Measurements from ENCODE around the gene NPFFR1.
A peak's percentile ranks its signal among the peaks of the same experiment; 100 is the strongest.

NPFFR1 gene

DNA sequence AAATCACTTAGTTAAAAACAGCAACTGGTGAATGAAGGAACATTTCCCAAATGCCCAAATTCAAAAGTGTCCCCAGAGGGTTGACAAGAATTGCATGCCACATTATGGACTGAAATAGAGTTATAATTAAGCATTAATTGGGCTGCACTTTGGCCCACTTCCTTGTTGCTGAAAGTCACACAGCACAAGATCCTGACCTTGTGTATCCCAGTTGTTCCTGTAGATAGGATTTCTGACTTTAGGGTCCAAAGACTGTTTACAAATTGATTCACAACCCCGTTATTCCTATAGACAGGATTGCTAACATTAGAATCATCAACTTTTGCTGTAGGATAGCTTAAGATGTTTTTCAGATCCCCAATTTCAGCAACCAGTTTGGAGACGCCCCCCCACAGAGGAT lies 31.5 kb upstream of the NPFFR1 start:
- no peak for DNase-seq

DNA sequence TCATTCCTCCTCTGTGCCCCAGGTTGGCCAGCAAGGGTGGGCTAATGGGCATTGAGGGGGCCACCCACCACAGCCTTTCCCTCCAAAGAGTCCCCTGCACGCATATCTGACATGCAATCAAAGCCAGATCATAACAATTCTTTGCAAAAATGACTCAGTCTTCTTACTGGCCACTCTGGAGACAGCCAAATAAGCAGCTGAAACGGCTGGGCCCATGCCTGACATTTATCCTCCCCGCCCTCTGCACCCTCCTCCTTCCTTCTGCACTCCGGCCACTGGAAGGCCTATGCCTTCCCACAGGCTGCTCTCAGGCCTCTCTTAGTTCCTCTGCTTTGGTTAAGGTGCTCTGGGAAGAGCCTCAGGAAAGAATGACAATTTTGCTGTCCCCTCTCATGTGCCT lies 29.2 kb upstream of the NPFFR1 start:
- no peak for DNase-seq

DNA sequence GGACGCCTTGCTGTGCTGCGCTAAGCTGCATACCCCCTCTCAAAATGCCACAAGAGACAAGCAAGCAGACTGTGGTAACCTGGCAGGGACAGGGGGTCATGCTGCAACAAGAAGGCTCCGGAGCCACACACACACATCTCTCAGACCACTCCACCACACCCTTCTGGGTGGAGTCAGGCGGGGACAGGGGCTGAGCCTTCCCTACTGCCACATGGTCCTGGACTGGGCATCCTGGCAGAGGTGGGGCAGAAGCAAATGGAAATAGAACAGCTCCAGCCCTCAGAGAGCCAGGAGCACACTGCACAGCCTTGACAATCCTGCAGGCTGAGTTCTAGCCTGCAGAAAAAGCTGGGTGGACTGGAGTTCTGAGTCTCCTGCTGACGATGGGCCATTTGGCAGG lies 28.4 kb upstream of the NPFFR1 start:
- DNase-seq: no peak

DNA sequence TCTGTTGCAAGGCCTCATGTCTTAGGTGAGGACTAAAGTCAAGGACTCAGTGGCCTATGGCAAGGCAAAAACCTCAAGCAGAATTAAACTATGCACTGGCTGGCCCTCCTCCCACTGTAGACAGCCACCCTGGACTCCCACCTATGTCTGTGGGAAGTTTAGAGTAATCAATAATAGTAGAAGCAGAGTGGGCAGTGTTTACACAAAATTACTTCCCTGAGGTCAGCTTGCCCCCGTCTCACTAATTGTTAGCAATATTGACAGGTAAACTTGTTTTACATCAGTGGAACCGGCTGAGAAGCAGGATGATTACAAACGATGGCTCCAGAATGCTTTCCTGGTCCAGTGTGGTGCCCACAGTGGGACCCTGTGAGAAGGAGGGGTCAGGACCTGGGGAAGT lies 27.9 kb upstream of the NPFFR1 start:
- no peak for DNase-seq

DNA sequence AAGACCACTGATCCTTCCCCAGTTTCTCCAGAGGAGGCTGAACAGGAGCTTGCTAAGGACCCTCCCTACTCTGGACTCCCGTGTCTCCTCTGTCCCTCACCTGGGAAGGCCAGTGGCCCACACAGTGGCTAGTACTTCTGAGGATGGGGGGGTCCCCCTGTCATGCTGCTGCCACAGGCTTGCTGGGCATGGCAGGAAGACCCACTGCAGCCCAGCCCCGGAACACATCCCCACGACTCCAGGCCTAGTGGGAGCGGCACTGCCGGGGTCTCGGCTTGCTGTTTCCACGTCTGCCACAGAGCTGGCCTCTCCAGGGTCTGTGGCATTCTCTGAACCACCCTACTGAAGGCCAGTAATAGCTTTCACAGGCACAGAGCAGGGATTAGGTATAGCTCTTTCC lies 25.9 kb upstream of the NPFFR1 start:
- no peak for DNase-seq

DNA sequence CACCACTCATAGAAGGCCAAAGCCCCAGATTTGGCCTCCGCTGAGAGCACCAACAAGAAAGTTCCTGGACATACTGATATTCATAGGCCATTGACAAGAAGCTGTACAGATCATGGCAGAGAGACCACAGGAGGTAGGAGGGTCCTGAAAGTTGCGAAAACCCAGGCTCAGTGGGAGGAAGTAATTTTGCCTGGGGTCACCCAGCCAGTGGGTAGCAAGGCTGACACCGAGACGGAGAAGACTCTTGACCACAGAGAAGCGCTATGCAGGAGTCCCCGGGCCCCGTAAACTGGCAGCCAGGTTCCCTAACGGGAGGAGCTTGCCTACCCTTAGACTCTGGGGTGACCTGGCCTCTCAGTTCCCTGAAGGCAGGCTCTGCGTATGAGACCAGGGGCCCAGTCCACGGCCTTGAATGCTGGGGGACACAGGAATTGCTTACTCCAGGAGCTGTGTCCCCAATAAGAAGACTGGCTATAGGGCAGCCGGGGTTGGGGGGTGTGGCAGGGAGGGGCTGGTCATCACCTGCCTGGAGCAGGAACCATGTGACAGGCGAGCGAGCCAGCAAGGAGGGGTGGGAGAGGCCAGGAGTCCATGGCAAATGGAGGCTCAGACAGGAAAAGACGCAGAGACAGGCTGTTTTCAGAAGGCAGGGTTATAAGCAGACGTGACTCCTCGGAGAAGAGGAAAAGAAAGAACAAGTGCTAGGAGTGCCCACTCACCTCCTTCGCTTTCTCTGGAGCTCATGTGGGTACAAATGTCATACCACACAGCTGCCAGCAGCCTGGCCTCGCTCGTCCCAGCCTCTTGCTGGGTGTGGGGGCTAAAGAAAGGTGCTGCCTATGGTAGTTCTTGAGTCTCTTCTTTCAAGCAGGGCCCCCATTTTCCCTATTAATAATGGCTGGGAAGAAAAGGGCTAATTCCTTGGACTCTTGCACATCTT lies 24.6 kb upstream of the NPFFR1 start:
- DNase-seq: no peak

DNA sequence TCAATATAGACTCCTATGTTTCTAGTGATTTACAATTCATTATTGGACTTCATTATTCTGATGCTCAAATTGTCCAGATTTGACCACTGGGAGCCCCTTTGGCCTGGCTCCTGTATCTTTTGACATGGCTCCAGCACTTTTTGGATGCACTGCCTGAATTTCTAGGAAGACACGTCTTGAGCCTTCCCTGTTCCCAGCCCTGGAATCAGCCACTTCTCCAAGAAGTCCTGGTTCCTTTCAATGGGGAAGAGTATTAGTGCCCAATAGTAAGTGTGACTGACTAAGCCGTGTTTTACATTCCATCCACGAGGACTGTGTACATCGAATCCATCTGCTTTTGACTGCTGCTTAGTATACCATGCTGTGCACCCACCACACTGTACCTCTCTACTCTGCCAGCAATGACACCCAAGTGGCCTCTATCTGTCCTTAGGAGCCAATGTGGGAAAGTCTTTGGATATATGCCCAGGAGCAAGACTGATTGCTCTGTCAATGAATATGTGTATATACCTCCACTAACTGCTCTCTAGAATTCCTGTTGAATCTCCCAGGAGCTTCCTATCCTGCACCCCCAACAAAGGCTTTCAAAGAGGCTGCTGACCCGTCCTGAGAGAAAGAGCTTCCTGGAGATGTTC lies 23.2 kb upstream of the NPFFR1 start:
- no peak for DNase-seq

DNA sequence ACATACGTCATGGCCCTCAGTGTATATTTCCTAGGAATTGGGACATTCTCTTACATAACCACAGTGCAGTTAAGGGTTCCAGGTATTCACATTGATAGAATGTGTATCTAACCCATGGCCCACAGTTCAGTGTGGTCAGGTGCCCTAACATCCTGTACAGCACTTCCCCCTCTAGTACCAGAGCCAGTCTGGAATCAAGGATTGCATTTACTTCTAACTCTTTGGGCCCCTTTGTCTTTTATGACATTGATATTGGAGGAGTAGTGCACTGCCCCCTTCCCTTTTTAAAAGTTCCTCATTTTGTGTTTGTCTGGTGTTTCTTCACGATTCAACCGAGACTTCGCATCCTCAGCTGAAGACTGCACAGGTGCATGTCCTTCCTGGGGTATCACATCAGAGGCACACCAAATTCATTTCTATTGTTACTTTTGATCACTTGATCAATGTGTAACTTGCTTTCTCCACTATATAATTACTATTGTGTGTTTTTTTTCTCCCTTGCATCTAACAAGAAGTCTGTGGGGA lies 22.4 kb upstream of the NPFFR1 start:
- DNase-seq: no peak

DNA sequence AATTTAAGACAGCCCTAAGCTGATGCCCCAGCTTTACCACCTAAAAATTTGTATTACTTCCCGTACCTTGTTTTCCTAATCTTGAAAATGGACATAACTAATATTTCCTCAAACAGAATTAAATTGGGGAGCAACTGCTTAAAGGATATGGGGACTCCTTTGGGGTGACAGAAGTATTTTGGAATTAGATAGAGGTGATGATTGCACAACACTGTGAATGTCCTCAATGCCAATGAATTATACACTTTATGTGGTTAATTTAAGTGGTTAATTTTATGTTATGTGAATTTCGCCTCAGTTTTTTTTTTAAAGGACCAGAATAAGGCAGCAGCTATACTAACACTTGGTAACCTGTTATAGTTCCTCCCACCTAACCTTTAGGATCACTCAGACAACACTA lies 19.9 kb upstream of the NPFFR1 start:
- DNase-seq: no peak

DNA sequence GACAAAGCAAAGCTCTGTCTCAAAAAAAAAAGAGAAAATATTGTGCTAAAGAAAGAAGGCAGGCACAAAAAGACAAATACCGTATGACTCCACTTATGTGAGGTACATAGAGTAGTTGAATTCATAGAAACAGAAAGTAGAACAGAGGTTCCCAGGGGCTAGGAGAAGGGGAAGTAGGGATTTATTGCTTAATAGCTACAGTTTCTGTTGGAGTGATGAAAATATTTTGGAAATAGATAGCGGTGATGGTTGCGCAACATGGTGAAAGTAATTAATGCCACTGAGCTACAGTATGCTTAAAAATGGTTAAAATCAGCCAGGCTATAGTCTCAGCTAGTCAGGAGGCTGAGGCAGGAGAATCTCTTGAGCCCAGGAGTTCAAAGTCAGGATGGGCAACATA lies 18.5 kb upstream of the NPFFR1 start:
- DNase-seq: no peak

DNA sequence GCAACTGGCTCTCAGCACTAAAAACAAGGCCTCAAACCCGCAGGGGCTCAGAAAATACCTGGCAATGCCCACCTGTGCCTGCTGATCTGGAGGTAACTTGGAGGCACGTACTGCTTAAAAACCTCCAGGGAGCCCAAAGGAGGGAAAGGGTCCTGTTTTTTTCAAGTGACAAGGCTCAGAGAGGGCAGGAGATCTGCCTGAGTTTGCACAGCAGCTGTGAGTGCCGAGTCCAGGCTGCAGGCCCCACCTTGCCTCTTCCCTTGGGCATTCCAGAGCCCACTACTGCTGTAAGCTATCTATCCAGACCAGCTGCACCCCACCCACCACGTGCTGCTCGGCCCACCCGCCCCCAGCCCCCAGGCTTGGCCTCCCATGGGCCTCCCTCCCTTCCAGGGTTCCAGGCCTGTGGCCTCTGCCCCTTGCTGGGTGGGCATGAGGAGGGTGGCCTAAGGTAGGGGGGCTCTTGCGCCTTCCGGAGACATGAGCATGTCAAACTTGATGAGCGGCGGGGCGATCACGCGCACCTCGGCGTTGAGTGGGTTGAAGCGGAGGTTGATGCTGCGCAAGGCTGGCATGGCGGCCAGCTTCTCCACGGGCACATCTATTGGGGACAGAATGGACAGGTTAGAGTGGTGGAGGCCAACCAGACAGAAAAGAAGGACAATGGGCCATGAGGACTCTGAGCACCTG lies 17.2 kb upstream of the NPFFR1 start:
- DNase-seq: no peak

DNA sequence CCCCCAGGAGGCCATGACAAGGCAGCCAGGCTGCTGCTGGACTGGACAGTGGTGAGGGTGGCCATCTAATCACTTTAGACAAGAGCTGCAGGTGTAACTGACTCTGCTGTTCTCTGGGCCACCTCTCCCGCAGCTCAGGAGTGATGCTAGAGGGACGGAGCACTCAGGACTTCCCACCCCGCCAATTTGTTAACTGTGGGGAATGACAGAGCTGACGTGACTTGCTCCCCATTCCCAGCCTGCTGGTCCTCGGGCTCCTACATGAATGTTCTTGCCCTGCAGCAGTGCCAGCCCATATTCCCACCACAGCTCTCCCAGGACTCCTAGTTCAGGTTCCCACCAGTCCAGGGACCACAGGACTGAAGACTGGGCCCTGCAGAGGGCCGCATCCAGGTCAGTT lies 16.7 kb upstream of the NPFFR1 start:
- no peak for DNase-seq

DNA sequence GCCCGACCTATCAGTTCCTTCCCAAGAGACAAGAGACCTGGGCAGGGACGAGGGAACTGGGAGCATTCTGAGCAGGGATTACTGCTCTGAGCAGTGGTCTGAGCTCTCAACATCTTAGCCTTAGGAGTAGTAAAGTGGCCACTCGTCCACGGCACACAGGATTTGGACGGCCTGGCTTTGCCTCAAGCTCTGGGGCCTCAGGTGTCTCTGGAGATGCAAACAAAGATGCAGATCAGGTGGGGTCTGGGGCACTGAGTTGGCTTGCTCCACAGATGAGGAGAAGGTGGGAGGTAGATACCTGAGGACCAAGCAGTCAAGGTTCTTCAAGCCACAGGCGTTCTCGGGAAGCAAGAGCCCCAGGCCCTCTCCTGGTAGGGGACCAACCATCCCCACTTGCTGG lies 16.1 kb upstream of the NPFFR1 start:
- no peak for DNase-seq

DNA sequence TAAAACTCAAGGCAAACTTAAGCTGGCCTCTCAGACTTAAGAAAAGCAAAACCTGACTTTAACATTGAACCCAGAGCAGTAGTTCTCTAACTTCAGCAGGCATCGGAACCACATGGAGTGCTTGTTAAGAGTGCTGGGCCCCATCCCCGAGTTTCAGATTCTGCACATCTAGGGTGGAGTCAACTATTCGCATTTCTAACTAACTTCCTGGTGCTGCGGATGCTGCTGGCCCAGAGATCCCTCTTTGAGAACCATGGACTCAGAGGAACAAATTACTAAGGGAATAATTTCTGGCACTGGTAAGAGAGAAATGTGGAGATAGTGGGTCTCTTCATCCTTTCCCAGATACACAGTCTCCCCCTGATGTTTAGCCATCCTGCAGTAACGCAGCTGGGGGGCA lies 14.6 kb upstream of the NPFFR1 start:
- DNase-seq: no peak

DNA sequence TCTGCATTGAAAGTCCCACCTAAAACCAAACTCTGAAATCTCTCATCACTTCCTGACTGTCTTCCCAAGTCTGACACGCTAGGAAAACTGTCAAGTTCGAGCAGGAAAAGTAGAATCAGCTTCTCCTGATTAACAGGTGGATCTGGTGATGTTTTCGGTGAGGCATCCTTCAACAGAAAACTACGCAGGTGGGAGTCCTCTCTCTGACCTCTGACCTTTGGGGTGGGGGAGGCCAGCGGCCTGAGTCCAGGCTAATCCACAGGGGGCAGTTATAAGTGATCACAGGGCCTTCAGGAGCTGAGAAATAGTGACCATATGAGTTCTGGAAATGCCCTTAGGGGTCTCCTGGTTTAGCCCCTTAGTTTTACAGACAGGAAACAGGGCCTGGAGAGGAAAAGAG lies 13.4 kb upstream of the NPFFR1 start:
- DNase-seq: no peak

DNA sequence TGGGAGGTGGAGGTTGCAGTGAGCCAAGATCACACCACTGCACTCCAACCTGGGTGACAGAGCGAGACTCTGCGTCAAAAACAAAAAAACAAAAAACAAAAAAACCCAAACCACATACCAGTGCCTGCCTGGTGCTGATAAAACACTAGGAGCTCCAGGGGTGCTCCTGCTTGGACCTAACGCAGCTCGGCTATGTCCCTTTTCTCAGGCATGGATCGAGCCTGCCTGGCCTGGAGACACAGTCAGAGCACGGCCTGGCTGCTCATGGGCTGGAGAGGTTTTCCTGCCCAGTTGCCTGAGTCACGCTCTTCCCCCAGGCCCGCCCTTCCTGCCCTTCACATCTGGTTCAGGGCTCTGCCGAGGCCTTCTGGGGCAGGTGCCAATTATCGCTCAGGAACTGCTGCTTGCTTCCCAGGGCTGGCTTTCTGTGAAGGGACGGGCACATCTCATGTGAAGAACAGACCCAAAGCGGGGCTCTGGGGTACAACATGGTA lies 12.6 kb upstream of the NPFFR1 start:
- peak; percentile 84 for DNase-seq

DNA sequence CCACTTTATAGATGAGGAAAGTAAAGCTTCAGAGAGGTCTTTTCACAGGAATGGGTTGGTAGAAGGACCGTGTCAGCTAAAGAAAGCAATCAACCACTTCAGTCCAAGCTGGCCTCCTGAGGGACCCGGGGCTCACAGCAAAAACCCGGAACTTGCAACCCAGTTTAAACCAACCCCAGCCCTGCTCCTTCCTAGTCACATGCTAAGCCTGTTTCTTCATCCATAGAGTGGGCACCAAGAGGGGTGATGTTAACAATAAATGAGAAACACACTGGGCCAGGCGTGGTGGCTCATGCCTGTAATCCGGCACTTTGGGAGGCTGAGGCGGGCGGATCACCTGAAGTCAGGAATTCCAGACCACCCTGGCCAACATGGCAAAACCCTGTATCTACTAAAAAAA lies 12.1 kb upstream of the NPFFR1 start:
- no peak for DNase-seq

DNA sequence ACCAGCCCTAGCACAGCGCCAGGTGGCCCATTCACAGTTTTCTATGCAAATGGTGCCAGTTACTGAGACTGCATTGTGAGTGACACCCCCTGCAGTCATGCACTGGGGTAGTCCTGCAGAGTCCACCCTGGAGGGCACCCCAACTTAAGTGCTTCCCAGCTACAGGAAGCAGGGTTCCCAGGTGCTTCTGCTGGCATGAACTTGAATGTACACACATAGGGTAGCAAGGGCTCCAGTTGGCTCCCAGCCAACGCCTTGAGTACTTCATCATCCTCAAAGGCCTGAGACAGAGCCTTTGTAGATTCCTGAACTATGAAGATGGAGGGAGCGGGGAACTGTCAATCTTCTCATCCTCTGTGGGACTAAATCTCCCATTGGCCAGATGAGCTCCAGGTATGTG lies 11.5 kb upstream of the NPFFR1 start:
- DNase-seq: no peak

DNA sequence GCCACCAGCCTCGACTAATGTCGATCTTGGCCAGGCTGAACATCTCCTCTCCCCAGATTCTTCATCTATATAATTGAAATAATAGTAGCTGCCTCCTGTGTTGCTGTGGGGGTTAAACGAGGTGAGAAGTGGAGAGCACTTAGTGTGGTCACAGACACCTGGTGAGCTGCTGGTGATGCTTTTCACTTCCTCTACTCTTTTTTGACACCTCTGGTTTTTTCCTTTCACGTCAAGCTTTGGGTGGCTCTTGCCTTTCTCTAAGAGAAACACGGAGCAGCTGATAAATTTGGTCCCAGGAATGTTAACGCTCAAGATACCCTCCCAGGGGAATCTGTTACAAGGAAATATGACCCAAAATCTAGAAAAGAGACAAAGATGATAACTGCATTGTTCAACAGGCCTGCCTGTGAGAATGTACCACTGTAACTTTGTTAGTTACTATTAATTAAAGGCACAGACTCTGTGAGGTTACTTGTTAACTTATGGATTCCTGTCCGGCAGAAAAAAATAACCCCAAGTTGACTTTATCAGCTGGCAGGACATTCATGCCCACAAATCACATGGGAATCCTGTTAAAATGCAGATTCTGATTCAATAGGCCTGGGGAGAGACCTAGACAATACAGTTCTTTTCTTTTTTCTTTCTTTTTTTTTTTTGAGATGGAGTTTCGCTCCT lies 9.5 kb upstream of the NPFFR1 start:
- no peak for DNase-seq

DNA sequence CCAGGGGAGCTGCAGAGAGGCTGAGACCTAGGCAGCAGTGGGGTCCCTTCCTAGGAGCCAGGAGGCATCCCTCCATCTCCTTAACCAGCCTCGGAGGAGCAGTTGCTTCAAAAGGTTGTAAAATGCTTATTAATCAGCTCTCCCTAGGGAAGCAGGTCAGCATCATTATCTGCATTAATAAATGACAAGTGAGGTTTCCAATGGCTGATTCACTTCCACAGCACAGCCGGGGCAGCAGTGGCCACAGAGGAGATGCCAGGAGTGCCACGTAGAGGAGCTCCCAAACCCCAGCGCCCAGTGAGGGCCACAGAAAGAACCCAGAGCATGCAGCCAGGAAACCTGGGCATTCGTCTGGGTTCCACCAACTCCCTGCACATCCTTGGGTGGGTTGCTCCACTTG lies 8.2 kb upstream of the NPFFR1 start:
- DNase-seq: no peak

DNA sequence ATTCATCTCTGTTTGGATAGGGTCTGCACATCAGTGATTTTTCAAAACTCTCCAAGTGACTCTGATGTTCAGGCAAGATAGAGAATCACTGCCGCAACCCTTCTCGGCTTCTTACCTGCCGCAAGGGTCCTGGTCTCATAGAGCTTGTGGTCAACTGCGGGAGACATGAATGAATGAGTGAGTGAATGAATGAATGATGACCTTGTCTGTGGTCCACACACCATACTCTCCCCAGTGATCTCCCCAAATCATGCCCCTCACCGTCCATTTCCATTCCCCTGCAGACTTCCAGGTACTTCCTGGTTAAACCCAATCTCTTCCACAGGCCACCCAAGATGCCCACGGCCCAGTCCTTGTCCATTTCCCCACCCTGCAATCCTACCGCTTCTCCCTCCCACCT lies 5.9 kb upstream of the NPFFR1 start:
- DNase-seq: no peak

DNA sequence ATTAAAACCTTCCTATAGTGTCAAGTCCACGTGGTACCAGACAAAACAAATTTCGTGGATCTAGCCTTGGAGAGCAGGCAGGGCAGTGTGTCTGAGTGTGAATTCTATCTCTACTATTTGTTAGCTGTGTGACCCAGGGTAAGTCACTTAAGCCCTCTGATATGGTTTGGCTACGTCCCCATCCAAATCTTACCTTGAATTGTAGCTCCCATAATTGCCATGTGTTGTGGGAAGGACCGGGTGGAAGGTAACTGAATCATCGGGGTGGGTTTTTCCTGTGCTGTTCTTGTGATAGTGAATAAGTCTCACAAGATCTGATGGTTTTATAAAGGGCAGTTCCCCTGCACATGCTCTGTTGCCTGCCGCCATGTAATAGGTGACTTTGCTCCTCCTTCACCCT lies 2.8 kb upstream of the NPFFR1 start:
- DNase-seq: no peak

DNA sequence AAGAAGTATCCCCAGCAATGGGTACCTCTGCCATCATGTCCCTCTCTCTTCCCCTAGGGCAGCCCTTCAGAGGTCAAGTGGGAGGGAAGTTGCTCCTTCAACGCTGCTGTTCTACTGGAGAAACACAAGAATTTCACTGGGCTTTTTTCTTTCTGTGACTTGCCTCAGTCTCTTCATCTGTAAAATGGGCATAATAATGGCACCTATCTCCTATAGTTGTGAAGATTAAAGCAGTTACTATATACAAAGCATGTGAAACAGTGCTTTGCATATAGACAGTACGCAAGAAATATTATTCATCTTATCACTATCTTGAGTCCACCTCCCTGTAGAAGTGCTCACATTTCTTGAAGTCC lies 1.6 kb upstream of the NPFFR1 start:
- no peak for DNase-seq
